RPMI7951 (cell line): Measurements from ENCODE around the gene CARS2. TPM values are rescaled to one million over a fixed set of nuclear protein-coding genes. Genes with fewer than 3 reads are reported as not detected.
"Not testable (repeated sequence)": the region's sequence is repeated elsewhere in the genome, so short reads cannot be mapped to it uniquely, and the experiment has no call there.

ENCODE experiments used
- DNase-seq: peaks from one replicate; pipeline ENCODE4 v3.0.0-alpha.2; 2012; ENCODE audit warnings: low read depth
- total RNA-seq: library from RNA; depleted of rRNA; stranded (reverse); fragments of >200 nt; shearing (Covaris generic); gene quantifications from 2 replicates; pipeline ENCODE4 v1.2.3, GENCODE V29; 2014

The CARS2 gene
- total RNA-seq, 1 experiment from 2014 or later: 35.1 TPM

- DNase-seq: no peak
These were observed 855 bp upstream of the CARS2 start for GRCh38 chr13:110706570-110707372.

- DNase-seq: no peak
These were observed 525 bp downstream of the CARS2 start for GRCh38 chr13:110705356-110705825.

GRCh38 chr13:110702591-110703526 is 3.1 kb downstream of the CARS2 start:
- DNase-seq: no peak

- no peak for DNase-seq
These were observed 3.8 kb downstream of the CARS2 start for GRCh38 chr13:110702089-110702488.

- DNase-seq: not testable (repeated sequence)
These were observed 4.9 kb downstream of the CARS2 start for GRCh38 chr13:110701061-110701460.

GRCh38 chr13:110700641-110701040 is 5.3 kb downstream of the CARS2 start:
- DNase-seq: no peak

GRCh38 chr13:110700186-110700585 is 5.7 kb downstream of the CARS2 start:
- DNase-seq: no peak

GRCh38 chr13:110699148-110700145 is 6.5 kb downstream of the CARS2 start:
- DNase-seq: no peak

- DNase-seq: no peak
These were observed 7.2 kb downstream of the CARS2 start for GRCh38 chr13:110698689-110699088.

GRCh38 chr13:110697842-110698241 is 8.1 kb downstream of the CARS2 start:
- no peak for DNase-seq

GRCh38 chr13:110696776-110697175 is 9.1 kb downstream of the CARS2 start:
- no peak for DNase-seq

GRCh38 chr13:110695774-110696173 is 10.1 kb downstream of the CARS2 start:
- not testable (repeated sequence) for DNase-seq

GRCh38 chr13:110690516-110690915 is 15.4 kb downstream of the CARS2 start:
- DNase-seq: no peak

- DNase-seq: no peak
These were observed 16.2 kb downstream of the CARS2 start for GRCh38 chr13:110689711-110690110.

- DNase-seq: no peak
These were observed 16.9 kb downstream of the CARS2 start for GRCh38 chr13:110689041-110689440.

- no peak for DNase-seq
These were observed 18.2 kb downstream of the CARS2 start for GRCh38 chr13:110687736-110688135.

GRCh38 chr13:110685305-110686020 is 20.5 kb downstream of the CARS2 start:
- DNase-seq: no peak

GRCh38 chr13:110684388-110685056 is 21.4 kb downstream of the CARS2 start:
- no peak for DNase-seq

GRCh38 chr13:110683921-110684320 is 22.0 kb downstream of the CARS2 start:
- DNase-seq: no peak
